ENCODE data around the gene PTPRO.

The PTPRO gene

GRCh38 chr12:15389561-15389960 lies 67.3 kb downstream of the PTPRO start:
- no peak for DNase-seq
- H3K4me1 ChIP-seq, result no peaks in the 10 kb centered on the region
- no peaks in the 10 kb centered on the region for H3K9me3 ChIP-seq
- no peak overlapping the region for H3K4me3 ChIP-seq (ENCODE audit: low read depth, low read length)
- no peaks in the 10 kb centered on the region for H3K27me3 ChIP-seq
- no peak for TF ChIP-seq CTCF (IDR thresholded peaks at IDR 0.05; ENCODE audit: low read depth, low read length)
- H3K36me3 ChIP-seq, result no peaks in the 10 kb centered on the region

GRCh38 chr12:15393037-15393436 lies 70.7 kb downstream of the PTPRO start:
- H3K9me3 ChIP-seq, result no peaks in the 10 kb centered on the region
- DNase-seq, result no peak
- no peak overlapping the region for H3K4me3 ChIP-seq (ENCODE audit: low read depth, low read length)
- TF ChIP-seq CTCF (IDR thresholded peaks at IDR 0.05; ENCODE audit: low read depth, low read length), result no peak
- H3K4me1 ChIP-seq, result no peaks in the 10 kb centered on the region
- H3K36me3 ChIP-seq, result no peaks in the 10 kb centered on the region
- H3K27me3 ChIP-seq, result no peaks in the 10 kb centered on the region

GRCh38 chr12:15393995-15394394 lies 71.7 kb downstream of the PTPRO start:
- H3K27me3 ChIP-seq, result no peaks in the 10 kb centered on the region
- no peak for TF ChIP-seq CTCF (IDR thresholded peaks at IDR 0.05; ENCODE audit: low read depth, low read length)
- no peaks in the 10 kb centered on the region for H3K4me1 ChIP-seq
- no peak overlapping the region for H3K4me3 ChIP-seq (ENCODE audit: low read depth, low read length)
- no peaks in the 10 kb centered on the region for H3K9me3 ChIP-seq
- H3K36me3 ChIP-seq, result no peaks in the 10 kb centered on the region
- DNase-seq, result no peak

- no peaks in the 10 kb centered on the region for H3K27me3 ChIP-seq
- H3K4me3 ChIP-seq (ENCODE audit: low read depth, low read length), result no peak overlapping the region
- peaks cover 19% of the 10 kb centered on the region for H3K4me1 ChIP-seq
- DNase-seq, result no peak
- no peaks in the 10 kb centered on the region for H3K9me3 ChIP-seq
- no peaks in the 10 kb centered on the region for H3K36me3 ChIP-seq
- no peak for TF ChIP-seq CTCF (IDR thresholded peaks at IDR 0.05; ENCODE audit: low read depth, low read length)
These were observed 82.2 kb downstream of the PTPRO start for GRCh38 chr12:15404485-15404884.

- Histone ChIP-seq H3K9me3 (no peaks in the 10 kb centered on the region), H3K27me3 (no peaks in the 10 kb centered on the region), H3K4me1 (peaks cover 19% of the 10 kb centered on the region), H3K36me3 (no peaks in the 10 kb centered on the region), H3K4me3 (ENCODE audit: low read depth, low read length) (no peak overlapping the region)
- no peak for TF ChIP-seq CTCF (IDR thresholded peaks at IDR 0.05; ENCODE audit: low read depth, low read length)
- no peak for DNase-seq
These were observed 83.3 kb downstream of the PTPRO start for GRCh38 chr12:15405606-15406005.

GRCh38 chr12:15407025-15407424 lies 84.7 kb downstream of the PTPRO start:
- TF ChIP-seq CTCF (IDR thresholded peaks at IDR 0.05; ENCODE audit: low read depth, low read length), result no peak
- Histone ChIP-seq H3K9me3 (no peaks in the 10 kb centered on the region), H3K4me3 (ENCODE audit: low read depth, low read length) (no peak overlapping the region), H3K36me3 (no peaks in the 10 kb centered on the region), H3K4me1 (peaks cover 15% of the 10 kb centered on the region), H3K27me3 (no peaks in the 10 kb centered on the region)
- DNase-seq, result no peak

Data from BE2C (cell line).